Keratinocyte (primary cell): ENCODE results near the gene PCCA. TPM values are rescaled to one million over a fixed set of nuclear protein-coding genes. Genes with fewer than 3 reads are reported as not detected.

Experiments used
- DNase-seq: peaks from one replicate; pipeline ENCODE4 v3.0.0-alpha.2; 2011; ENCODE audit warnings: low read depth, missing footprints, low spot score
- FAIRE-seq: peaks from 2 replicates; lab custom pipeline; 2011; peaks lifted over from hg19 to GRCh38; lab: Jason Lieb, UNC
- H2AFZ ChIP-seq: 2 replicates; pipeline ENCODE4 v1.6.0; 2012; ENCODE audit warnings: low read length, control low read depth, inconsistent platforms; ENCODE audit not compliant: control insufficient read depth
- H3K27ac ChIP-seq: 2 replicates; pipeline ENCODE4 v1.5.1; 2011; ENCODE audit warnings: low read length; ENCODE audit not compliant: control insufficient read depth, insufficient read depth
- H3K27me3 ChIP-seq: 3 replicates; pipeline ENCODE4 v1.6.0; 2011; ENCODE audit warnings: low read length; ENCODE audit not compliant: control insufficient read depth, insufficient read depth; ENCODE audit errors: extremely low read depth
- H3K36me3 ChIP-seq, 2 experiments: 2 replicates in 1 of 2; 3 replicates in 1 of 2; pipeline ENCODE4 v1.5.1; 2011; ENCODE audit warnings: low read length in 2 of 2, mild to moderate bottlenecking in 1 of 2; ENCODE audit not compliant: control insufficient read depth in 2 of 2, insufficient read depth in 2 of 2; ENCODE audit errors: extremely low read depth in 1 of 2
- H3K4me1 ChIP-seq: 3 replicates; pipeline ENCODE4 v1.5.1; 2011; ENCODE audit warnings: low read length; ENCODE audit not compliant: control insufficient read depth, insufficient read depth; ENCODE audit errors: extremely low read depth
- H3K4me2 ChIP-seq: 3 replicates; pipeline ENCODE4 v1.6.0; 2011; ENCODE audit warnings: low read depth, low read length; ENCODE audit not compliant: control insufficient read depth, insufficient read depth; ENCODE audit errors: extremely low read depth
- H3K4me3 ChIP-seq, 3 experiments: fragments of 200-600 bp in 1 of 3; sonication (generic) in 1 of 3; 2 replicates in 2 of 3; 3 replicates in 1 of 3; pipeline ENCODE4 v1.5.1; 2011 to 2016; ENCODE audit warnings: low read length in 3 of 3, mild to moderate bottlenecking in 3 of 3, control low read depth in 2 of 3, inconsistent platforms in 1 of 3, low read depth in 1 of 3, mixed read lengths in 1 of 3, mixed run types in 1 of 3, moderate library complexity in 1 of 3; ENCODE audit not compliant: control insufficient read depth in 2 of 3, insufficient read depth in 2 of 3; ENCODE audit errors: extremely low read depth in 1 of 3
- H3K79me2 ChIP-seq: 2 replicates; pipeline ENCODE4 v1.6.0; 2012; ENCODE audit warnings: low read length; ENCODE audit not compliant: control insufficient read depth, insufficient read depth
- H3K9ac ChIP-seq: 3 replicates; pipeline ENCODE4 v1.6.0; 2011; ENCODE audit warnings: low read length; ENCODE audit not compliant: control insufficient read depth, insufficient read depth; ENCODE audit errors: extremely low read depth
- H3K9me1 ChIP-seq: 3 replicates; pipeline ENCODE4 v1.6.0; 2011; ENCODE audit warnings: low read length; ENCODE audit not compliant: control insufficient read depth, insufficient read depth; ENCODE audit errors: extremely low read depth
- H3K9me3 ChIP-seq: 2 replicates; pipeline ENCODE4 v1.5.1; 2012; ENCODE audit warnings: low read depth, low read length; ENCODE audit not compliant: control insufficient read depth
- H4K20me1 ChIP-seq: 3 replicates; pipeline ENCODE4 v1.6.0; 2011; ENCODE audit warnings: low read length; ENCODE audit not compliant: control insufficient read depth, insufficient read depth; ENCODE audit errors: extremely low read depth
- EZH2 ChIP-seq: IDR thresholded peaks from one replicate; pipeline ENCODE4 v1.6.1; 2012; ENCODE audit warnings: inconsistent platforms, mild to moderate bottlenecking, low read length, moderate library complexity
- dilution Hi-C: fragments of 300-500 bp; cut with MboI; formaldehyde crosslinking; loops from one replicate; pipeline ENCODE4 v1.7.0; 2020; ENCODE audit warnings: low sequenced_read_pairs; ENCODE audit not compliant: extremely low pct_ligation_motif_present
- polyA plus RNA-seq, 5 experiments: library from polyadenylated mRNA; depleted of rRNA in 3 of 5; stranded (reverse) in 3 of 5; stranded (forward) in 1 of 5; unstranded in 1 of 5; fragments of >200 nt; gene quantifications; 1 replicate in 1 of 5; 2 replicates in 3 of 5; 3 replicates in 1 of 5; pipeline versions ENCODE4 v1.2.1 to v1.2.3, GENCODE V29; 2011 to 2012; ENCODE audit warnings: missing spikeins in 2 of 5, low read depth in 1 of 5, low replicate concordance in 1 of 5
- TF ChIP-seq, protein P1 (sequence below), 3 experiments: IDR thresholded peaks in 1 of 3; conservative IDR thresholded peaks in 1 of 3; optimal IDR thresholded peaks in 1 of 3; 2 replicates in 2 of 3; 3 replicates in 1 of 3; pipeline versions ENCODE3 to v1.5.1; 2011; ENCODE audit warnings: low read length in 3 of 3, mild to moderate bottlenecking in 3 of 3, moderate library complexity in 2 of 3, control low read depth in 1 of 3, inconsistent platforms in 1 of 3; ENCODE audit not compliant: insufficient read depth in 2 of 3; ENCODE audit errors: extremely low read depth in 1 of 3

The PCCA gene
- polyA plus RNA-seq, 1 donor (not counting 4 experiments of a cell fraction or from before 2014, with no cell fraction given) = 8.1 TPM

DNA sequence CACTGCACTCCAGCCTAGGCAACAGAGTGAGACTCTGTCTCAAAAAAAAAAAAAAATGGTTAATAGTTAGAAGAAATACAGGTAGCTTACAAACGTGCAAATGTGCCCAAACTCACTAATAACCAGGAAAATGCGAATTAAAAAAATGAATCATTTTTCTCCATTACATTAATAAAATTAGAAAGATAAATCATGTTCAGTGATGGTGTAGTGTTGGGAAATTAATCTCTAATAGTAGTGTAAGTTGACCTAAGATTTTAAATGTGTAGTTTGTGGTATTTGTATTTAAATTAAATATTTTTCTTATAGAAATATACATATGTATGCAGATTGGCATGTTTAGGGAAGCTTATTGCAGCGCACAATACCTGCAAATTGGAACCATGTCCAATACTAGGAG, 57.6 kb downstream of the PCCA start:
- Histone ChIP-seq H3K4me2 (no peak overlapping the region), H3K4me3 (no peak overlapping the region), H3K9ac (no peak overlapping the region), H4K20me1 (no peaks in the 10 kb centered on the region), H3K27ac (no peak overlapping the region), H3K9me1 (no peaks in the 10 kb centered on the region), H3K4me1 (no peaks in the 10 kb centered on the region), H3K27me3 (no peaks in the 10 kb centered on the region), H3K79me2 (no peaks in the 10 kb centered on the region), H3K36me3 (no peaks in the 10 kb centered on the region), H2AFZ (no peak overlapping the region), H3K9me3 (no peaks in the 10 kb centered on the region)
- FAIRE-seq (no peak), DNase-seq (no peak)
- dilution Hi-C loops = no loop called here
- TF ChIP-seq EZH2 = no peak
- TF ChIP-seq, protein P1, sequence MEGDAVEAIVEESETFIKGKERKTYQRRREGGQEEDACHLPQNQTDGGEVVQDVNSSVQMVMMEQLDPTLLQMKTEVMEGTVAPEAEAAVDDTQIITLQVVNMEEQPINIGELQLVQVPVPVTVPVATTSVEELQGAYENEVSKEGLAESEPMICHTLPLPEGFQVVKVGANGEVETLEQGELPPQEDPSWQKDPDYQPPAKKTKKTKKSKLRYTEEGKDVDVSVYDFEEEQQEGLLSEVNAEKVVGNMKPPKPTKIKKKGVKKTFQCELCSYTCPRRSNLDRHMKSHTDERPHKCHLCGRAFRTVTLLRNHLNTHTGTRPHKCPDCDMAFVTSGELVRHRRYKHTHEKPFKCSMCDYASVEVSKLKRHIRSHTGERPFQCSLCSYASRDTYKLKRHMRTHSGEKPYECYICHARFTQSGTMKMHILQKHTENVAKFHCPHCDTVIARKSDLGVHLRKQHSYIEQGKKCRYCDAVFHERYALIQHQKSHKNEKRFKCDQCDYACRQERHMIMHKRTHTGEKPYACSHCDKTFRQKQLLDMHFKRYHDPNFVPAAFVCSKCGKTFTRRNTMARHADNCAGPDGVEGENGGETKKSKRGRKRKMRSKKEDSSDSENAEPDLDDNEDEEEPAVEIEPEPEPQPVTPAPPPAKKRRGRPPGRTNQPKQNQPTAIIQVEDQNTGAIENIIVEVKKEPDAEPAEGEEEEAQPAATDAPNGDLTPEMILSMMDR (optimal IDR thresholded peaks at IDR 0.05 in 1 of 3, IDR thresholded peaks at IDR 0.05 in 1 of 3, conservative IDR thresholded peaks at IDR 0.05 in 1 of 3; ENCODE audit: extremely low read depth in 1 of 3, insufficient read depth in 2 of 3, low read length in 3 of 3) = no peak

GRCh38 chr13:100147825-100148224, 58.9 kb downstream of the PCCA start:
- H3K9ac ChIP-seq = no peak overlapping the region
- no peak overlapping the region for H3K4me3 ChIP-seq
- H3K79me2 ChIP-seq = no peaks in the 10 kb centered on the region
- H3K9me3 ChIP-seq = no peaks in the 10 kb centered on the region
- no peak overlapping the region for H3K27ac ChIP-seq
- H3K36me3 ChIP-seq = no peaks in the 10 kb centered on the region
- FAIRE-seq (no peak), DNase-seq (no peak)
- H4K20me1 ChIP-seq = no peaks in the 10 kb centered on the region
- no peaks in the 10 kb centered on the region for H3K9me1 ChIP-seq
- H3K27me3 ChIP-seq = no peaks in the 10 kb centered on the region
- dilution Hi-C loops = no loop called here
- no peak overlapping the region for H2AFZ ChIP-seq
- no peak for TF ChIP-seq EZH2
- TF ChIP-seq, protein P1 (optimal IDR thresholded peaks at IDR 0.05 in 1 of 3, IDR thresholded peaks at IDR 0.05 in 1 of 3, conservative IDR thresholded peaks at IDR 0.05 in 1 of 3; ENCODE audit: extremely low read depth in 1 of 3, insufficient read depth in 2 of 3, low read length in 3 of 3) = no peak
- H3K4me2 ChIP-seq = no peak overlapping the region
- no peaks in the 10 kb centered on the region for H3K4me1 ChIP-seq
